PC-3 (cell line): Measurements from ENCODE around the gene GRXCR2.

Source experiments
- EZH2 ChIP-seq: fragments of 300-600 bp; sonication (generic); IDR thresholded peaks from one replicate; pipeline ENCODE4 v1.6.1; 2017; ENCODE audit warnings: antibody characterized with exemption, mild to moderate bottlenecking, low read length; ENCODE audit not compliant: unreplicated experiment
- EZH2phosphoT487 ChIP-seq: fragments of 300-600 bp; sonication (generic); IDR thresholded peaks from 2 replicates; pipeline ENCODE4 v1.6.1; 2018; ENCODE audit warnings: mild to moderate bottlenecking, antibody characterized with exemption, low read length, borderline replicate concordance
- TF ChIP-seq, protein P1 (sequence below): fragments of 300-600 bp; sonication (generic); conservative IDR thresholded peaks from 2 replicates; pipeline ENCODE4 v1.5.1; 2017; ENCODE audit warnings: antibody characterized with exemption, low read depth, mild to moderate bottlenecking, low read length

- TF ChIP-seq, protein P1, sequence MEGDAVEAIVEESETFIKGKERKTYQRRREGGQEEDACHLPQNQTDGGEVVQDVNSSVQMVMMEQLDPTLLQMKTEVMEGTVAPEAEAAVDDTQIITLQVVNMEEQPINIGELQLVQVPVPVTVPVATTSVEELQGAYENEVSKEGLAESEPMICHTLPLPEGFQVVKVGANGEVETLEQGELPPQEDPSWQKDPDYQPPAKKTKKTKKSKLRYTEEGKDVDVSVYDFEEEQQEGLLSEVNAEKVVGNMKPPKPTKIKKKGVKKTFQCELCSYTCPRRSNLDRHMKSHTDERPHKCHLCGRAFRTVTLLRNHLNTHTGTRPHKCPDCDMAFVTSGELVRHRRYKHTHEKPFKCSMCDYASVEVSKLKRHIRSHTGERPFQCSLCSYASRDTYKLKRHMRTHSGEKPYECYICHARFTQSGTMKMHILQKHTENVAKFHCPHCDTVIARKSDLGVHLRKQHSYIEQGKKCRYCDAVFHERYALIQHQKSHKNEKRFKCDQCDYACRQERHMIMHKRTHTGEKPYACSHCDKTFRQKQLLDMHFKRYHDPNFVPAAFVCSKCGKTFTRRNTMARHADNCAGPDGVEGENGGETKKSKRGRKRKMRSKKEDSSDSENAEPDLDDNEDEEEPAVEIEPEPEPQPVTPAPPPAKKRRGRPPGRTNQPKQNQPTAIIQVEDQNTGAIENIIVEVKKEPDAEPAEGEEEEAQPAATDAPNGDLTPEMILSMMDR: no peak
- no peak for TF ChIP-seq EZH2
- TF ChIP-seq EZH2phosphoT487: no peak
Measured at GRCh38 chr5:145835848-145836239, 37.0 kb downstream of the GRXCR2 start.
